Stimulated activated CD4-positive, alpha-beta T cell treated with anti-CD3 and anti-CD28 coated beads, Interleukin-1b, Interleukin-23, amount 100 ng/mL, for 1 hour (primary cell): ENCODE measurements around the gene HOXC4.
"Not testable (repeated sequence)": the region's sequence is repeated elsewhere in the genome, so short reads cannot be mapped to it uniquely, and the experiment has no call there.

ENCODE experiments used
- DNase-seq, 2 donors: peaks; one replicate each; pipeline ENCODE4 v3.0.0-alpha.2; 2020; ENCODE audit warnings: low read depth in 2 of 2

Gene HOXC4

GRCh38 chr12:54089465-54089864, 35.8 kb downstream of the HOXC4 start:
- DNase-seq: not testable (repeated sequence)

GRCh38 chr12:54090312-54090711, 36.7 kb downstream of the HOXC4 start:
- DNase-seq: not testable (repeated sequence)

GRCh38 chr12:54092943-54093342, 39.3 kb downstream of the HOXC4 start:
- DNase-seq: not testable (repeated sequence)

- DNase-seq: not testable (repeated sequence)
Measured at GRCh38 chr12:54095928-54096327, 42.3 kb downstream of the HOXC4 start.

- DNase-seq: not testable (repeated sequence)
Measured at GRCh38 chr12:54098644-54099043, 45.0 kb downstream of the HOXC4 start.

- DNase-seq: not testable (repeated sequence)
Measured at GRCh38 chr12:54100588-54100987, 47.0 kb downstream of the HOXC4 start.

GRCh38 chr12:54102223-54102622, 48.6 kb downstream of the HOXC4 start:
- DNase-seq: not testable (repeated sequence)

GRCh38 chr12:54103827-54104226, 50.2 kb downstream of the HOXC4 start:
- DNase-seq: not testable (repeated sequence)
